PC-9 (cell line): Measurements from ENCODE around the gene ROBO1.

Source experiments
- CTCF ChIP-seq: fragments of 200-600 bp; sonication (generic); conservative IDR thresholded peaks from 2 replicates; pipeline ENCODE4 v1.6.1; 2017; ENCODE audit warnings: mixed run types, antibody characterized with exemption, mild to moderate bottlenecking, moderate library complexity
- EZH2 ChIP-seq: fragments of 200-600 bp; sonication (generic); IDR thresholded peaks from 2 replicates; pipeline ENCODE4 v1.8.0; 2017; ENCODE audit warnings: antibody characterized with exemption, low read depth

DNA sequence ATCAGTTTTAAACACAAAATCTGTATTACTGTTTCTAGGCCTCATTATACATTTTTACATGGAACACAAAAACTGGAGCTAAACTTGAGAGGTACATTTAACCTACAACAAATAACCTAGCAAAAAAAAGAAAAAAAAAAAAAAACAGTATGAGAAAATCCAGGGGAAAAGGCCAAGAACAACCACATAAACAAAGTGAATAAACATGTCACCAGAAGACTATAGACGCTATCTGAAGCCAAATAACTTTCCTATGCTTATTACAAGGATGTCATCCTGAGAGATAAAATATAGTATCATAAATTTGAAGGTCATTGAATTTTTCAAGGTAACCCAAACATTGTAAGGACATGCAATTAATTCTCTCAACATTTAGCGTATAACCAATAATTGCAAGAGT lies 911.6 kb downstream of the ROBO1 start:
- TF ChIP-seq CTCF (no peak), EZH2 (no peak)
